GM06990 (cell line): ENCODE results near the gene PRXL2C.

Source experiments
- DNase-seq: peaks from one replicate; pipeline ENCODE4 v3.0.0-alpha.2; 2011; ENCODE audit not compliant: insufficient read length; ENCODE audit errors: extremely low read depth
- H3K27me3 ChIP-seq: replicated peaks from 2 replicates; pipeline ENCODE4 v1.6.0; 2011; ENCODE audit warnings: low read length; ENCODE audit not compliant: control insufficient read depth, insufficient read depth
- H3K36me3 ChIP-seq: 2 replicates; pipeline ENCODE4 v1.5.1; 2011; ENCODE audit warnings: low read length; ENCODE audit not compliant: control insufficient read depth, insufficient read depth
- H3K4me3 ChIP-seq: replicated peaks from 2 replicates; pipeline ENCODE4 v1.5.1; 2011; ENCODE audit warnings: low read depth, mild to moderate bottlenecking, control low read depth, low read length
- TF ChIP-seq, protein P1 (sequence below): IDR thresholded peaks from 2 replicates; pipeline ENCODE4 v1.5.1; 2011; ENCODE audit warnings: low read length, control low read depth, mild to moderate bottlenecking, inconsistent platforms; ENCODE audit not compliant: insufficient read depth, poor library complexity, severe bottlenecking

PRXL2C gene

DNA sequence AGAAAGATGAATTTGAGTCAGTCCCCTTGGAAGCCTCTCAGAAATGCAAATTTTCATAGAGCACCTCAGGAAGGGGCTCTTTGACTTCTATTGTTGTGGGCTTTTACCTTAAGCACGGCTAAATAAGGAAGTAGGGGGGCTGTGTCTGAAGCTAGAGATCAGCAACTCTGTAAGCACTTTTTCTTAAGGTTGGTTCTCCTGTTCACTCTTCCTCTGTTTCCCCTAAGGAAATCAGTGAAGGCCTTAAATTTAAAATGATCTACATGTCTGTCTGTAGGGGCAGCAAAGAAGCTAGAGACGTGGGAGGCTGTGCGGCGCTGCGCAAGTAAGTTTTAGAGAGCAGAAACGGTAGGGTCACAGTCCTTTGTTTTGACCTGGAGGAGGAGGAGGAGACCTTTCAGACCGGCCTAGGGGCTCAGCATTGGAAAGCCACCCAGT, 34.3 kb downstream of the PRXL2C start:
- no peaks in the 10 kb centered on the region for H3K36me3 ChIP-seq
- TF ChIP-seq, protein P1, sequence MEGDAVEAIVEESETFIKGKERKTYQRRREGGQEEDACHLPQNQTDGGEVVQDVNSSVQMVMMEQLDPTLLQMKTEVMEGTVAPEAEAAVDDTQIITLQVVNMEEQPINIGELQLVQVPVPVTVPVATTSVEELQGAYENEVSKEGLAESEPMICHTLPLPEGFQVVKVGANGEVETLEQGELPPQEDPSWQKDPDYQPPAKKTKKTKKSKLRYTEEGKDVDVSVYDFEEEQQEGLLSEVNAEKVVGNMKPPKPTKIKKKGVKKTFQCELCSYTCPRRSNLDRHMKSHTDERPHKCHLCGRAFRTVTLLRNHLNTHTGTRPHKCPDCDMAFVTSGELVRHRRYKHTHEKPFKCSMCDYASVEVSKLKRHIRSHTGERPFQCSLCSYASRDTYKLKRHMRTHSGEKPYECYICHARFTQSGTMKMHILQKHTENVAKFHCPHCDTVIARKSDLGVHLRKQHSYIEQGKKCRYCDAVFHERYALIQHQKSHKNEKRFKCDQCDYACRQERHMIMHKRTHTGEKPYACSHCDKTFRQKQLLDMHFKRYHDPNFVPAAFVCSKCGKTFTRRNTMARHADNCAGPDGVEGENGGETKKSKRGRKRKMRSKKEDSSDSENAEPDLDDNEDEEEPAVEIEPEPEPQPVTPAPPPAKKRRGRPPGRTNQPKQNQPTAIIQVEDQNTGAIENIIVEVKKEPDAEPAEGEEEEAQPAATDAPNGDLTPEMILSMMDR, result no peak
- H3K27me3 ChIP-seq, result no peaks in the 10 kb centered on the region; the same call in none of the 2 replicates
- no peak for DNase-seq
- H3K4me3 ChIP-seq, result no peak overlapping the region

- TF ChIP-seq, protein P1, result no peak
- Histone ChIP-seq H3K36me3 (no peaks in the 10 kb centered on the region), H3K27me3 (no peaks in the 10 kb centered on the region; the same call in 1 of the 2 replicates), H3K4me3 (no peak overlapping the region)
- DNase-seq, result no peak
Observed at GRCh38 chr9:96620181-96620514, 35.0 kb downstream of the PRXL2C start.

- peak within 1 kb of the TSS; percentile 28 for H3K4me3 ChIP-seq
- DNase-seq, result peak; percentile 44
- TF ChIP-seq, protein P1, result no peak
Observed at GRCh38 chr9:96619491-96620180, 35.5 kb downstream of the PRXL2C start, which contains the start of gene CDC14B. Gene CDC14B, minus strand, starts transcription at chr9:96619843. Its CDS starts 465 bp downstream, at chr9:96619378.

DNA sequence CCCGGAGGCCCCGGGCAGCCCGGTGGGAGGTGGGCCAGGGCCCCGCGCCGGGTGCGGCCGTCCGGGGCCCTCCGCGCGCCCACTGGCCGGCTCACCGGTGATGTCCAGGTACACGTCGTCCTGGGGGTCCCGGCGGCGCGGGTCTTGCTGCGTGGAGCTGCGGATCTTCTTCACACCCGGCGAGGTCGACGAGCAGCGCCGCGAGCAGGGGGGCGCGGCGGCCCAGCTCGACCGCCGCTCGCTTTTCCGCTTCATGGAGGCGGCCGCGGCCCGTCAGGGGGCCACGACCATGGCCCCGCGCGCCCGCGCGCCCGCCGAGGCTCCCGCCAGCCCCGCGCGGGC, 36.0 kb downstream of the PRXL2C start:
- TF ChIP-seq, protein P1, result no peak
- H3K36me3 ChIP-seq, result no peaks in the 10 kb centered on the region
- no peaks in the 10 kb centered on the region; the same call in 1 of the 2 replicates for H3K27me3 ChIP-seq
- DNase-seq, result no peak
- H3K4me3 ChIP-seq, result no peak overlapping the region; the same call in 1 of the 2 replicates

More at GRCh38 chr9:96619491-96620180, 35.5 kb downstream of the PRXL2C start, which contains the start of gene CDC14B:
- Histone ChIP-seq H3K36me3 (no peaks in the 10 kb centered on the region), H3K27me3 (no peaks in the 10 kb centered on the region; the same call in 1 of the 2 replicates)

- no peaks in the 10 kb centered on the region for H3K36me3 ChIP-seq
- no peak overlapping the region for H3K4me3 ChIP-seq
- no peaks in the 10 kb centered on the region; the same call in 1 of the 2 replicates for H3K27me3 ChIP-seq
- TF ChIP-seq, protein P1, result no peak
- DNase-seq, result no peak
Observed at GRCh38 chr9:96618209-96619123, 36.7 kb downstream of the PRXL2C start.
